WERI-Rb-1 (cell line): ENCODE data around the gene PLA2G6.

Experiments
- DNase-seq: peaks from one replicate; pipeline ENCODE4 v3.0.0-alpha.2; 2020
- H3K27ac ChIP-seq: fragments of 250-450 bp; sonication (Bioruptor Pico); 2 replicates; pipeline ENCODE4 v1.5.1; 2020; ENCODE audit warnings: mild to moderate bottlenecking, moderate library complexity
- H3K27me3 ChIP-seq: fragments of 250-450 bp; sonication (Bioruptor Pico); 2 replicates; pipeline ENCODE4 v1.5.1; 2021; ENCODE audit warnings: mild to moderate bottlenecking, low read depth, moderate library complexity; ENCODE audit not compliant: insufficient read depth, severe bottlenecking
- H3K36me3 ChIP-seq: fragments of 250-450 bp; sonication (Bioruptor Pico); 2 replicates; pipeline ENCODE4 v1.5.1; 2020; ENCODE audit warnings: mild to moderate bottlenecking, moderate library complexity
- H3K4me3 ChIP-seq: 2 replicates; pipeline ENCODE4 v1.5.1; 2011; ENCODE audit warnings: low read depth, mild to moderate bottlenecking, control low read depth, low read length
- H3K9me3 ChIP-seq: fragments of 250-450 bp; sonication (Bioruptor Pico); 2 replicates; pipeline ENCODE4 v1.5.1; 2021; ENCODE audit warnings: mild to moderate bottlenecking, moderate library complexity; ENCODE audit not compliant: severe bottlenecking
- TF ChIP-seq, protein P1 (sequence below): IDR thresholded peaks from 2 replicates; pipeline ENCODE4 v1.5.1; 2011; ENCODE audit warnings: low read depth, mild to moderate bottlenecking, control low read depth, inconsistent platforms, low read length

Gene PLA2G6

GRCh38 chr22:38211556-38211955, 29.9 kb upstream of the PLA2G6 start:
- TF ChIP-seq, protein P1, sequence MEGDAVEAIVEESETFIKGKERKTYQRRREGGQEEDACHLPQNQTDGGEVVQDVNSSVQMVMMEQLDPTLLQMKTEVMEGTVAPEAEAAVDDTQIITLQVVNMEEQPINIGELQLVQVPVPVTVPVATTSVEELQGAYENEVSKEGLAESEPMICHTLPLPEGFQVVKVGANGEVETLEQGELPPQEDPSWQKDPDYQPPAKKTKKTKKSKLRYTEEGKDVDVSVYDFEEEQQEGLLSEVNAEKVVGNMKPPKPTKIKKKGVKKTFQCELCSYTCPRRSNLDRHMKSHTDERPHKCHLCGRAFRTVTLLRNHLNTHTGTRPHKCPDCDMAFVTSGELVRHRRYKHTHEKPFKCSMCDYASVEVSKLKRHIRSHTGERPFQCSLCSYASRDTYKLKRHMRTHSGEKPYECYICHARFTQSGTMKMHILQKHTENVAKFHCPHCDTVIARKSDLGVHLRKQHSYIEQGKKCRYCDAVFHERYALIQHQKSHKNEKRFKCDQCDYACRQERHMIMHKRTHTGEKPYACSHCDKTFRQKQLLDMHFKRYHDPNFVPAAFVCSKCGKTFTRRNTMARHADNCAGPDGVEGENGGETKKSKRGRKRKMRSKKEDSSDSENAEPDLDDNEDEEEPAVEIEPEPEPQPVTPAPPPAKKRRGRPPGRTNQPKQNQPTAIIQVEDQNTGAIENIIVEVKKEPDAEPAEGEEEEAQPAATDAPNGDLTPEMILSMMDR: no peak
- Histone ChIP-seq H3K36me3 (no peaks in the 10 kb centered on the region; the same call in 1 of the 2 replicates), H3K27me3 (no peaks in the 10 kb centered on the region), H3K27ac (no peak overlapping the region), H3K9me3 (no peaks in the 10 kb centered on the region), H3K4me3 (no peak overlapping the region)
- no peak for DNase-seq

- H3K27me3 ChIP-seq: no peaks in the 10 kb centered on the region
- H3K36me3 ChIP-seq: no peaks in the 10 kb centered on the region
- TF ChIP-seq, protein P1: no peak
- DNase-seq: no peak
- H3K9me3 ChIP-seq: no peaks in the 10 kb centered on the region
- no peak overlapping the region for H3K4me3 ChIP-seq
- no peak overlapping the region for H3K27ac ChIP-seq
These were observed 26.9 kb upstream of the PLA2G6 start for GRCh38 chr22:38208551-38208968.

DNA sequence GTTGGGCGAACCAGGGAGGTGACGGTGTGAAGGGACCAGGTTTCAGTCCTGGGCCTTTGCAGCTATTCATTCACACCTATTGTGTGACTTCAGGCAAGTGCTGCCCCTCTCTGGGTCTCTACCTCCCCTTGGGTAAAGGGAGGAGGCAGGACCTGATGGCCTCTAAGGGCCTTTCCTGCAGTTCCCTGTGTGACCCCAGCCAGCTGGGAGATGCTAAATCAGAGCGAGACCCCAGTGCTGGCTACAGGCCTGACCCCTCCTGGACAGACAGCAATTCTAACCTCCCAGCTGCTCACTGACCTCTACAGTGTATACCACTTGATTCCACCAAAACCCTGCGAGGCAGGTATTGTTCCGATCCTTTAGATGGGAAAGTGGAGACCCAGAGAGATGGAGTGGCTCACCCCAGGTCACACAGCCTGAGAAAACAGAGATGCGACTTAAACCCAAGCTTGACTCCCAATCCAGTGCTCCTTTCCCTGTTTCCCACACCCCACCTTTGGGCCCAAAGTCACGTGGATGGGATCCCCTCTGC, 26.3 kb upstream of the PLA2G6 start:
- no peaks in the 10 kb centered on the region for H3K9me3 ChIP-seq
- H3K27me3 ChIP-seq: no peaks in the 10 kb centered on the region
- H3K4me3 ChIP-seq: no peak overlapping the region
- no peaks in the 10 kb centered on the region for H3K36me3 ChIP-seq
- no peak overlapping the region for H3K27ac ChIP-seq
- TF ChIP-seq, protein P1: no peak
- DNase-seq: no peak

- Histone ChIP-seq H3K36me3 (no peaks in the 10 kb centered on the region), H3K27me3 (no peaks in the 10 kb centered on the region), H3K9me3 (no peaks in the 10 kb centered on the region), H3K27ac (no peak overlapping the region), H3K4me3 (no peak overlapping the region)
- TF ChIP-seq, protein P1: no peak
- no peak for DNase-seq
These were observed 23.9 kb upstream of the PLA2G6 start for GRCh38 chr22:38205261-38206128.

DNA sequence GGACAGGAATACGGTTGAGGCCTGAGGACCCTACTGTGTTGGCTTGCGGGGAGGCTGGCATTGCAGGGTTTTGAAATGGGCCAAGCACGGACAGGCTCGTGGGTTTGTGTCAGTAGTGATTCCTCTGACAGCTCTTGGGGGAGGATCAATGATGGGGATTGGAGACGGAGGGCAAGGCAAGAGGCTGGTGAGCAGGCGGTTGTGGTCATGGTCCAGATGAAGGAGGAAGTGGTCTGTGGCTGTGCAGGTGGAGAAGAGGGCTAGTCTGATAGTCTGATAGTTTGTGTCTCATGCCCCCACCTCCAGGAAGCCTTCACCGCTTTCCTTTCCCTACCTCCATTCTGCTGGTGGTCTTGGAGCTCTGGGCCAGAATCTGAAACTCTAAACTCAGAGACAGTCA, 23.2 kb upstream of the PLA2G6 start:
- H3K27ac ChIP-seq: no peak overlapping the region
- DNase-seq: no peak
- H3K36me3 ChIP-seq: no peaks in the 10 kb centered on the region
- H3K4me3 ChIP-seq: no peak overlapping the region
- H3K27me3 ChIP-seq: no peaks in the 10 kb centered on the region
- H3K9me3 ChIP-seq: no peaks in the 10 kb centered on the region
- TF ChIP-seq, protein P1: no peak
